Vagina (tissue), 2 donors: ENCODE results near the gene ELOA2. TPM values are rescaled to one million over a fixed set of nuclear protein-coding genes. Genes with fewer than 3 reads are reported as not detected.
"Not testable (repeated sequence)": the region's sequence is repeated elsewhere in the genome, so short reads cannot be mapped to it uniquely, and the experiment has no call there.

ENCODE experiments used
- DNase-seq, 2 donors: peaks; one replicate each; pipeline ENCODE4 v3.0.0-alpha.2; 2017; ENCODE audit errors: extremely low spot score in 2 of 2
- H3K27ac ChIP-seq: fragments of 200-600 bp; sonication (generic); one replicate; pipeline ENCODE4 v1.5.1; 2019
- H3K27me3 ChIP-seq: fragments of 200-600 bp; sonication (generic); one replicate; pipeline ENCODE4 v1.5.1; 2019
- H3K36me3 ChIP-seq, 2 donors: fragments of 200-600 bp; sonication (generic); one replicate each; pipeline ENCODE4 v1.5.1; 2017 to 2019
- H3K4me1 ChIP-seq: fragments of 200-600 bp; sonication (generic); one replicate; pipeline ENCODE4 v1.5.1; 2019
- H3K4me3 ChIP-seq, 2 donors: fragments of 200-600 bp; sonication (generic); 1 replicate in 1 of 2; 2 replicates in 1 of 2; pipeline ENCODE4 v1.5.1; 2016 to 2019
- H3K9me3 ChIP-seq: fragments of 200-600 bp; sonication (generic); one replicate; pipeline ENCODE4 v1.5.1; 2019
- POLR2A ChIP-seq, 2 donors: fragments of 450-650 bp; IDR thresholded peaks; one replicate each; pipeline ENCODE4 v1.6.1; 2017; ENCODE audit warnings: antibody characterized with exemption in 2 of 2, mild to moderate bottlenecking in 2 of 2, moderate library complexity in 2 of 2
- POLR2AphosphoS5 ChIP-seq, 2 donors: sonication (generic); formaldehyde crosslinking; IDR thresholded peaks; one replicate each; pipeline ENCODE4 v1.9.0; 2017; ENCODE audit warnings: antibody characterized with exemption in 2 of 2, mild to moderate bottlenecking in 2 of 2, low read depth in 1 of 2; ENCODE audit not compliant: insufficient read depth in 1 of 2
- intact Hi-C: fragments of 100-400 bp; cut with DNase I; formaldehyde crosslinking; loops from one replicate; pipeline ENCODE4 v1.15.1; 2023
- total RNA-seq: library from RNA; depleted of rRNA; stranded (reverse); fragments of >200 nt; gene quantifications from one replicate; pipeline ENCODE4 v1.2.3, GENCODE V29; 2016
- TF ChIP-seq, protein P1 (sequence below), 3 experiments: fragments of 450-650 bp in 2 of 3; fragments of 200-600 bp in 1 of 3; sonication (generic) in 1 of 3; IDR thresholded peaks; one replicate each; pipeline ENCODE4 v1.5.1; 2017 to 2019; ENCODE audit warnings: antibody characterized with exemption in 3 of 3, mild to moderate bottlenecking in 2 of 3, moderate library complexity in 2 of 3

ELOA2 gene
- total RNA-seq, 1 donor from 2014 or later = not detected

DNA sequence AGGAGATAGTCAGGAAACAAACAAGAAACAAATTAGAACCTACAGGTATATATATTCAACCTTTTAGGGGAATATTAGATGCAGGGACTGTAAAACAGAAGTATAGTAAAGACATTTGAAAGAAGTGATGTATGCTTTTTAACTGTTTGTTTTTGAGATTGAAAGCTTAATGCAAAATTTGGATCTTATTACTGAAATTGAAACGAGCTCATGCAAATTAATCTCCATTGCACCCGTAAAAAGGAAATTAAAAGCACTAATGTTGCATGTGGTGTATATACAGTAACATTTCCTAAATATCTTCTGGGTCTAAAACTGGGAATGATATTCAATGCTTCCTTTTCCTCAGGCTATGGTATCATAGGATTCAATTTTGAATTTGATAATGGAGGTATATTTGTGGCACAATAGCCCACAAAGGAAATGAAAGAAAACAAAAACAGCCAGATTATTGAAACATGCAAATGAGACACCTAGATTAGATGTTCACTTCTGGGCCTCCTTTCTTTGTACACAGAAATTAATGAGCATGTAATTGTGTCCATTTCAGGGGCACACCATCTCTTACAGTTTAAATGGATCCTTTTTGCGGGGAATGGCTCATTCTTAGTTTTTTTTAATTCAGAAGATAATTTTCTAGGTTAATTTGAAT lies 1.6 kb upstream of the ELOA2 start:
- H3K4me3 ChIP-seq = no peak overlapping the region
- no peak overlapping the region for H3K27ac ChIP-seq
- no peaks in the 10 kb centered on the region for H3K36me3 ChIP-seq
- no peaks in the 10 kb centered on the region for H3K9me3 ChIP-seq
- H3K27me3 ChIP-seq = no peaks in the 10 kb centered on the region
- TF ChIP-seq POLR2AphosphoS5 (IDR thresholded peaks at IDR 0.05; ENCODE audit: insufficient read depth in 1 of 2, low read depth in 1 of 2) (no peak), POLR2A (IDR thresholded peaks at IDR 0.05) (no peak)
- TF ChIP-seq, protein P1, sequence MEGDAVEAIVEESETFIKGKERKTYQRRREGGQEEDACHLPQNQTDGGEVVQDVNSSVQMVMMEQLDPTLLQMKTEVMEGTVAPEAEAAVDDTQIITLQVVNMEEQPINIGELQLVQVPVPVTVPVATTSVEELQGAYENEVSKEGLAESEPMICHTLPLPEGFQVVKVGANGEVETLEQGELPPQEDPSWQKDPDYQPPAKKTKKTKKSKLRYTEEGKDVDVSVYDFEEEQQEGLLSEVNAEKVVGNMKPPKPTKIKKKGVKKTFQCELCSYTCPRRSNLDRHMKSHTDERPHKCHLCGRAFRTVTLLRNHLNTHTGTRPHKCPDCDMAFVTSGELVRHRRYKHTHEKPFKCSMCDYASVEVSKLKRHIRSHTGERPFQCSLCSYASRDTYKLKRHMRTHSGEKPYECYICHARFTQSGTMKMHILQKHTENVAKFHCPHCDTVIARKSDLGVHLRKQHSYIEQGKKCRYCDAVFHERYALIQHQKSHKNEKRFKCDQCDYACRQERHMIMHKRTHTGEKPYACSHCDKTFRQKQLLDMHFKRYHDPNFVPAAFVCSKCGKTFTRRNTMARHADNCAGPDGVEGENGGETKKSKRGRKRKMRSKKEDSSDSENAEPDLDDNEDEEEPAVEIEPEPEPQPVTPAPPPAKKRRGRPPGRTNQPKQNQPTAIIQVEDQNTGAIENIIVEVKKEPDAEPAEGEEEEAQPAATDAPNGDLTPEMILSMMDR (IDR thresholded peaks at IDR 0.05) = no peak
- H3K4me1 ChIP-seq = no peaks in the 10 kb centered on the region
- no peak for DNase-seq
- intact Hi-C loops = no loop called here

GRCh38 chr18:47036298-47036874 lies 965 bp upstream of the ELOA2 start:
- no peak overlapping the region for H3K27ac ChIP-seq
- H3K27me3 ChIP-seq = no peaks in the 10 kb centered on the region
- H3K9me3 ChIP-seq = no peaks in the 10 kb centered on the region
- intact Hi-C loops = no loop called here
- TF ChIP-seq POLR2A (IDR thresholded peaks at IDR 0.05) (no peak), POLR2AphosphoS5 (IDR thresholded peaks at IDR 0.05; ENCODE audit: insufficient read depth in 1 of 2, low read depth in 1 of 2) (no peak)
- TF ChIP-seq, protein P1 (IDR thresholded peaks at IDR 0.05) = no peak
- no peaks in the 10 kb centered on the region for H3K36me3 ChIP-seq
- no peak for DNase-seq
- H3K4me1 ChIP-seq = no peaks in the 10 kb centered on the region
- H3K4me3 ChIP-seq = no peak overlapping the region

DNA sequence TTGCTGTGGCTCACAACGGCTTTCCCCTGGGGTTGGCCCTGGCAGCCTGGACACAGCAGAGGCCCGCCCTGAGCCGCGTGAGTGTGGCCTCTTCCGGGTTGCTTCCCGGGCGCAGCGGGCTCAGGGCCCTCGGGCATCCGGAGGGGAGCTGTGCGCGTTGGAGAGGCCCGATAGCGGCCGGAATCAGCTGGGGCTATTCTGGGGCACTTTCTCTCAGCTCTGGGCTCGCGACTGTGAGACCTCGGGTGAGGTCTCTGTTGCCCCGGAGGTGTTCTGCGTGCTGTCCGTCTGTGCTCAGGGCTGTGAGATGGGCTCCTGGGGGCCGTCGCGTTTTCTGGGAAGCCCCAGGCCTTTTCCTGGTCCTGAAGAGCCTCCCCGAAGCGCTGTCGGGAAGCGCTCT lies 830 bp downstream of the ELOA2 start:
- H3K27ac ChIP-seq, intact Hi-C loops, H3K36me3 ChIP-seq, H3K9me3 ChIP-seq, H3K27me3 ChIP-seq, DNase-seq, H3K4me1 ChIP-seq, H3K4me3 ChIP-seq: not testable (repeated sequence)

DNA sequence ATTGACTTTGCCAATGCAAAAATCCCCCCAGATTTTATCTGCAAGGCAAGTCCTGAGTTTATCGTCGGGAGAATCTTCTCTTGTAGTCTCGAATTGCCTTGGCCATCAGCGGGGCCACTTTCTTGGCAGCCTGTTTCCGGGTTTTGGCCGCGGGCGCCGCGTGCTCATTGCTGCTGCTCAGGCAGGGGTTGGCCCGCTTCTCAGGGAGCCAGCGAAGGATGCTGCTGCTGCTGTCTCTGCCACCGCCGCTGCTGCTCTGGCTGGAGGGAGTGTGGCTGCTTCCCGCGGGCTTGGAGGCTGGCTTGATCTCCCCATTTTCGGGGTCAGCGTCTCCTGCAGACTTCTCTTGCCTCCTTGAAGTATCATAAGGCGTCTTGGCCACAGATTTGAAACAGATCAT lies 2.5 kb downstream of the ELOA2 start:
- no peak for DNase-seq
- intact Hi-C loops = no loop called here
- H3K9me3 ChIP-seq = no peaks in the 10 kb centered on the region
- H3K4me3 ChIP-seq = no peak overlapping the region
- TF ChIP-seq POLR2AphosphoS5 (IDR thresholded peaks at IDR 0.05; ENCODE audit: insufficient read depth in 1 of 2, low read depth in 1 of 2) = no peak
- TF ChIP-seq, protein P1 (IDR thresholded peaks at IDR 0.05) = no peak
- TF ChIP-seq POLR2A (IDR thresholded peaks at IDR 0.05) = no peak
- H3K27me3 ChIP-seq = no peaks in the 10 kb centered on the region
- no peak overlapping the region for H3K27ac ChIP-seq
- no peaks in the 10 kb centered on the region for H3K4me1 ChIP-seq
- no peaks in the 10 kb centered on the region for H3K36me3 ChIP-seq

DNA sequence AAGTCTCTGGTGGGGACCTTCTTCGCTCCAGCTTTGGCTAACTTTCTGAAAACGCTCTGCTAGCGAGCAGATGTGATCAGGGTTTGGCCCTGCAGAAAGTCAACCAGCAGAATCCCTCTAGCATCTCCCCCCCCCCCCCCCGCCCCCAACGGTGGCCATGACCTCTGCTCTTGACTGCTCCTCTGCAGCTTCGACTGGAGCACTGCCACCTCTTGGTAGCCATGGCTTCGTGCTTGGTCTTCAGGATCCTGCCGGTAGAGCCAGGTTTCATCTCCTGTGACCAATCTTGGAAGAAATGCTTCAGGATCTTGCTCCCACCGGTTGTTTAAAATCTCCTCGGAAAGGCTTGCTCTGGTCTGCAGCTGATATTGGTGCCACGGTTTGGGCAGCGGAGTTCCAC lies 4.5 kb downstream of the ELOA2 start:
- H3K27me3 ChIP-seq, H3K4me3 ChIP-seq, intact Hi-C loops, H3K27ac ChIP-seq, DNase-seq, H3K36me3 ChIP-seq, H3K4me1 ChIP-seq, H3K9me3 ChIP-seq: not testable (repeated sequence)

DNA sequence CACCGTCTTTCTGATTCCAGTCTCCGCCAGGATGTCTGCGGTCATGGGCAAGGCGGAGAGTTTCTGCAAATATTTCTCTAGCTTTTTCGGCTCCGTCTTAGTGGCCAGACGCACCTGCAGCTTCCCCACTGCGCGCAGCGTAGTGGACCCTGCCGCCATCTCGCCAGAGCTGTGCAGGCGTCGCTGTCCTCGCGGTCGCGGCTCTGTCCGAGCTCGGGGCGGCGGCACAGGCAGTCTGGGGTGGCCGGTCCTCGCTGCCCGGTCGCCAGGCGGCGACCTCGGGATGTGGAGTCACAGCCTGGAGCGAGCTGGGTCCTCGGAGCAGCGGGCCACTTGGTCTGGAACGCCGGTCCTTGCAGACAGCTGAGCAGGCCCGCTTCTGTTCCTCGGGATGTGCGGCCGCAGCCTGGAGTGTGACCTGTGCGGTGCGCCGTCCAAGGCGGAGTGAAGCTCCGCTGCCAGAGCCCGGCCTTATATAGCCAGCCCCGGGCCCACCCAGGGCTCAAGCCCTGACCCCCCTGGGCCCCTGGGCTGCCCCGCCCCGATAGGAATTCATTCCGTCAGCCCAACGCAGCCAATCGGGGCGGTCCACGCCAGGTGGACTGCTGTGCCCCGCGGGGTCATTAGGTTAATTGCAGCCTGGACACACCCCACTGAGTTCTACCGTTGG lies 5.6 kb downstream of the ELOA2 start:
- H3K9me3 ChIP-seq, H3K4me3 ChIP-seq, DNase-seq, H3K4me1 ChIP-seq, H3K36me3 ChIP-seq, H3K27me3 ChIP-seq, H3K27ac ChIP-seq, intact Hi-C loops: not testable (repeated sequence)

DNA sequence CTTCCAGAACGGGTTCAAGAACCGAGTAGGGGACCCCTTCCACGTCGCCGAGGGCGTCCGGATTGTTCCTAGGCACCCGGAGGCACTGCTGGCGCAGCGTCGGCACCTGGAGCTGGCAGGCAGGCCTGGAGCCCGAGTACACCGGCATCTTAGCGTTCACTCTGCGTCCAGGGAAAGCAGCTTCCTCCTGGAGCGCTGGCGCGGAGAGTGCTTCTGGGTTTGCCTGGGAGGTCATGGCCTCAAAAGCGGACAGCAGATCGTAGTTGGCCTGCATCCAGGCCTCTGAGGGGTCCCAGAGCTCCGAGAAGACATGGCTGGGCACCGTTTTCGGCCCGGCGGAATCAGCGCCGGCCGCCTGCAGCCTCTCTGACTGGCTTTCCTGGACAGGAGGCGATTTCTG lies 6.7 kb downstream of the ELOA2 start:
- H3K27me3 ChIP-seq, H3K27ac ChIP-seq, DNase-seq, H3K4me1 ChIP-seq, intact Hi-C loops, H3K36me3 ChIP-seq, H3K9me3 ChIP-seq, H3K4me3 ChIP-seq: not testable (repeated sequence)

GRCh38 chr18:47025557-47026174 lies 9.8 kb downstream of the ELOA2 start:
- H3K9me3 ChIP-seq, H3K4me1 ChIP-seq, intact Hi-C loops, H3K27me3 ChIP-seq, H3K27ac ChIP-seq, DNase-seq, H3K4me3 ChIP-seq, H3K36me3 ChIP-seq: not testable (repeated sequence)

DNA sequence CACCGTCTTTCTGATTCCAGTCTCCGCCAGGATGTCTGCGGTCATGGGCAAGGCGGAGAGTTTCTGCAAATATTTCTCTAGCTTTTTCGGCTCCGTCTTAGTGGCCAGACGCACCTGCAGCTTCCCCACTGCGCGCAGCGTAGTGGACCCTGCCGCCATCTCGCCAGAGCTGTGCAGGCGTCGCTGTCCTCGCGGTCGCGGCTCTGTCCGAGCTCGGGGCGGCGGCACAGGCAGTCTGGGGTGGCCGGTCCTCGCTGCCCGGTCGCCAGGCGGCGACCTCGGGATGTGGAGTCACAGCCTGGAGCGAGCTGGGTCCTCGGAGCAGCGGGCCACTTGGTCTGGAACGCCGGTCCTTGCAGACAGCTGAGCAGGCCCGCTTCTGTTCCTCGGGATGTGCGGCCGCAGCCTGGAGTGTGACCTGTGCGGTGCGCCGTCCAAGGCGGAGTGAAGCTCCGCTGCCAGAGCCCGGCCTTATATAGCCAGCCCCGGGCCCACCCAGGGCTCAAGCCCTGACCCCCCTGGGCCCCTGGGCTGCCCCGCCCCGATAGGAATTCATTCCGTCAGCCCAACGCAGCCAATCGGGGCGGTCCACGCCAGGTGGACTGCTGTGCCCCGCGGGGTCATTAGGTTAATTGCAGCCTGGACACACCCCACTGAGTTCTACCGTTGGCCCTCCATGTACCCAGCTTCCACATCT lies 11.5 kb downstream of the ELOA2 start:
- H3K36me3 ChIP-seq, intact Hi-C loops, H3K27ac ChIP-seq, H3K4me3 ChIP-seq, H3K9me3 ChIP-seq, H3K27me3 ChIP-seq, H3K4me1 ChIP-seq, DNase-seq: not testable (repeated sequence)
